Lower leg skin (tissue), 3 donors: ENCODE measurements around the gene FOXF1.

ENCODE experiments used
- POLR2A ChIP-seq, 2 donors: fragments of 450-650 bp; IDR thresholded peaks; one replicate each; pipeline ENCODE4 v1.6.1; 2016 to 2017; ENCODE audit warnings: antibody characterized with exemption in 2 of 2, mild to moderate bottlenecking in 1 of 2, moderate library complexity in 1 of 2
- TF ChIP-seq, protein P1 (sequence below), 3 donors: fragments of 450-650 bp; IDR thresholded peaks; one replicate each; pipeline ENCODE4 v1.5.1; 2016; ENCODE audit warnings: antibody characterized with exemption in 3 of 3, mild to moderate bottlenecking in 3 of 3, moderate library complexity in 2 of 3

DNA sequence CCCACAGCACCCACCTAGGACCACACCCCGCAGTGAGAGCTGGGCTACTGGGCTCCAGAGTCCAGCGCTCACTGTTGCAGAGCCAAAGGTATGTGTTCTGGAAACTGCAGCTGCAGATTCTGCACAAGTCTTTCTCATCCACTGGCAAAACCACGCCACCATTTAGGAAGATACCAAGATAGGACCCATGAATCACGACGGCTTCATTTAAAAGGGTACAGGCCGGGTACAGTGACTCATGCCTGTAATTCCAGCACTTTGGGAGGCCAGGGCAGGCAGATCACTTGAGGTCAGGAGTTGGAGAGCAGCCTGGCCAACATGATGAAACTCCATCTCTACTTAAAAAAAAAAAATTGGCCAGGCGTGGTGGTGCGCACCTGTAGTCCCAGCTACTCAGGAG is 18.8 kb downstream of the FOXF1 start:
- TF ChIP-seq, protein P1, sequence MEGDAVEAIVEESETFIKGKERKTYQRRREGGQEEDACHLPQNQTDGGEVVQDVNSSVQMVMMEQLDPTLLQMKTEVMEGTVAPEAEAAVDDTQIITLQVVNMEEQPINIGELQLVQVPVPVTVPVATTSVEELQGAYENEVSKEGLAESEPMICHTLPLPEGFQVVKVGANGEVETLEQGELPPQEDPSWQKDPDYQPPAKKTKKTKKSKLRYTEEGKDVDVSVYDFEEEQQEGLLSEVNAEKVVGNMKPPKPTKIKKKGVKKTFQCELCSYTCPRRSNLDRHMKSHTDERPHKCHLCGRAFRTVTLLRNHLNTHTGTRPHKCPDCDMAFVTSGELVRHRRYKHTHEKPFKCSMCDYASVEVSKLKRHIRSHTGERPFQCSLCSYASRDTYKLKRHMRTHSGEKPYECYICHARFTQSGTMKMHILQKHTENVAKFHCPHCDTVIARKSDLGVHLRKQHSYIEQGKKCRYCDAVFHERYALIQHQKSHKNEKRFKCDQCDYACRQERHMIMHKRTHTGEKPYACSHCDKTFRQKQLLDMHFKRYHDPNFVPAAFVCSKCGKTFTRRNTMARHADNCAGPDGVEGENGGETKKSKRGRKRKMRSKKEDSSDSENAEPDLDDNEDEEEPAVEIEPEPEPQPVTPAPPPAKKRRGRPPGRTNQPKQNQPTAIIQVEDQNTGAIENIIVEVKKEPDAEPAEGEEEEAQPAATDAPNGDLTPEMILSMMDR (IDR thresholded peaks at IDR 0.05), result no peak
- no peak for TF ChIP-seq POLR2A (IDR thresholded peaks at IDR 0.05)
